Mesodermal cell (in vitro differentiated cells): ENCODE measurements around the gene CLSTN3.
"Not testable (repeated sequence)": the region's sequence is repeated elsewhere in the genome, so short reads cannot be mapped to it uniquely, and the experiment has no call there.

Experiments
- H3K27ac ChIP-seq: 2 replicates; pipeline ENCODE4 v1.7.0; 2013; ENCODE audit warnings: mild to moderate bottlenecking, low read depth, low read length, moderate library complexity; ENCODE audit not compliant: severe bottlenecking
- H3K36me3 ChIP-seq: 2 replicates; pipeline ENCODE4 v1.7.1; 2013; ENCODE audit warnings: mild to moderate bottlenecking, low read length, moderate library complexity; ENCODE audit not compliant: control insufficient read depth, insufficient read depth
- H3K4me1 ChIP-seq: one replicate; pipeline ENCODE4 v1.7.1; 2013; ENCODE audit warnings: mild to moderate bottlenecking, low read length; ENCODE audit not compliant: insufficient read depth, control insufficient read depth, poor library complexity, severe bottlenecking
- H3K4me3 ChIP-seq: 2 replicates; pipeline ENCODE4 v1.7.0; 2013; ENCODE audit warnings: low read length, control low read depth, mild to moderate bottlenecking; ENCODE audit not compliant: insufficient read depth, poor library complexity, severe bottlenecking; ENCODE audit errors: extremely low read depth
- H3K9me3 ChIP-seq: 2 replicates; pipeline ENCODE4 v1.7.1; 2013; ENCODE audit warnings: mild to moderate bottlenecking, low read length, moderate library complexity; ENCODE audit not compliant: control insufficient read depth
- WGBS, 2 experiments: methylation state at CpG; one replicate each; pipeline ENCODE4 v1.1.5; 2013; ENCODE audit warnings: missing lambda C conversion rate in 2 of 2; ENCODE audit not compliant: insufficient coverage in 2 of 2; 5-methylcytosine and 5-hydroxymethylcytosine counted together

Gene CLSTN3

GRCh38 chr12:7162691-7163114 is 32.5 kb downstream of the CLSTN3 start:
- Histone ChIP-seq H3K9me3 (peaks cover 22% of the 10 kb centered on the region), H3K4me3 (no peak overlapping the region), H3K4me1 (no peaks in the 10 kb centered on the region), H3K36me3 (no peaks in the 10 kb centered on the region), H3K27ac (no peak overlapping the region)
- 29 to 36% methylated on average over 9 to 17 of the region's 19 CpGs for WGBS, 2 experiments

- Histone ChIP-seq H3K4me3 (no peak overlapping the region), H3K4me1 (no peaks in the 10 kb centered on the region), H3K36me3 (no peaks in the 10 kb centered on the region), H3K27ac (no peak overlapping the region), H3K9me3 (peaks cover 59% of the 10 kb centered on the region)
These were observed 39.8 kb downstream of the CLSTN3 start for GRCh38 chr12:7169951-7170350.

- Histone ChIP-seq H3K36me3 (no peaks in the 10 kb centered on the region), H3K27ac (no peak overlapping the region), H3K4me1 (no peaks in the 10 kb centered on the region), H3K4me3 (no peak overlapping the region), H3K9me3 (peaks cover 46% of the 10 kb centered on the region)
- WGBS, 2 experiments: 69% methylated on average over 1 of the region's 1 CpG; no CpG with 5 or more reads in 1 of the 2 experiments
These were observed 41.7 kb downstream of the CLSTN3 start for GRCh38 chr12:7171854-7172253.

GRCh38 chr12:7175493-7175892 is 45.3 kb downstream of the CLSTN3 start:
- Histone ChIP-seq H3K4me3 (no peak overlapping the region), H3K9me3 (peaks cover 11% of the 10 kb centered on the region), H3K36me3 (no peaks in the 10 kb centered on the region), H3K27ac (no peak overlapping the region), H3K4me1 (no peaks in the 10 kb centered on the region)

GRCh38 chr12:7176595-7176994 is 46.4 kb downstream of the CLSTN3 start:
- no peak overlapping the region for H3K27ac ChIP-seq
- no peaks in the 10 kb centered on the region for H3K4me1 ChIP-seq
- no peak overlapping the region for H3K4me3 ChIP-seq
- peaks cover 3% of the 10 kb centered on the region for H3K9me3 ChIP-seq
- WGBS, 2 experiments: 67 to 83% methylated on average over 1 of the region's 2 CpGs
- no peaks in the 10 kb centered on the region for H3K36me3 ChIP-seq

- Histone ChIP-seq H3K9me3 (peaks cover 2% of the 10 kb centered on the region), H3K4me3 (no peak overlapping the region), H3K36me3 (no peaks in the 10 kb centered on the region), H3K4me1 (no peaks in the 10 kb centered on the region), H3K27ac (no peak overlapping the region)
- 93% methylated on average over 2 of the region's 2 CpGs; no CpG with 5 or more reads in 1 of the 2 experiments for WGBS, 2 experiments
These were observed 48.3 kb downstream of the CLSTN3 start for GRCh38 chr12:7178481-7178880.

- H3K9me3 ChIP-seq: no peaks in the 10 kb centered on the region
- 78 to 93% methylated on average over 1 of the region's 1 CpG for WGBS, 2 experiments
These were observed 50.5 kb downstream of the CLSTN3 start for GRCh38 chr12:7180685-7181084.

GRCh38 chr12:7186058-7186457 is 55.9 kb downstream of the CLSTN3 start:
- not testable (repeated sequence) for H3K4me1 ChIP-seq, H3K4me3 ChIP-seq, H3K36me3 ChIP-seq, H3K27ac ChIP-seq, H3K9me3 ChIP-seq
- 86% methylated on average over 1 of the region's 2 CpGs; no CpG with 5 or more reads in 1 of the 2 experiments for WGBS, 2 experiments

More at GRCh38 chr12:7180685-7181084, 50.5 kb downstream of the CLSTN3 start:
- Histone ChIP-seq H3K4me3 (no peak overlapping the region), H3K36me3 (no peaks in the 10 kb centered on the region), H3K27ac (no peak overlapping the region), H3K4me1 (no peaks in the 10 kb centered on the region)

- peaks cover 3% of the 10 kb centered on the region for H3K4me1 ChIP-seq
- peak overlapping the region; percentile 78 for H3K27ac ChIP-seq
- no peaks in the 10 kb centered on the region for H3K9me3 ChIP-seq
- WGBS, 2 experiments: 4 to 6% methylated on average over 17 to 20 of the region's 21 CpGs
- H3K4me3 ChIP-seq: peak overlapping the region; percentile 62
- peaks cover 26% of the 10 kb centered on the region for H3K36me3 ChIP-seq
These were observed 58.6 kb downstream of the CLSTN3 start for GRCh38 chr12:7188562-7189397.

- peak within 1 kb of the TSS; percentile 78 for H3K27ac ChIP-seq
- H3K9me3 ChIP-seq: no peaks in the 10 kb centered on the region
- WGBS, 2 experiments: 0 to 1% methylated on average over 26 to 36 of the region's 68 CpGs
- peaks cover 26% of the 10 kb centered on the region for H3K36me3 ChIP-seq
- peaks cover 3% of the 10 kb centered on the region for H3K4me1 ChIP-seq
- H3K4me3 ChIP-seq: peak within 1 kb of the TSS; percentile 62
These were observed 59.5 kb downstream of the CLSTN3 start, which contains the start of gene PEX5 for GRCh38 chr12:7189398-7190267. Gene PEX5, plus strand, starts transcription at chr12:7189686. Its CDS starts 692 bp downstream, at chr12:7190378.
